ENCODE measurements around the gene MYO15B. TPM values are rescaled to one million over a fixed set of nuclear protein-coding genes. Genes with fewer than 3 reads are reported as not detected.

The MYO15B gene
- total and polyA plus RNA-seq, 2 donors (not counting 3 experiments of a cell fraction or from before 2014, with no cell fraction given) = 10.2 to 87.8 TPM

GRCh38 chr17:75544250-75544649 lies 43.4 kb upstream of the MYO15B start:
- H3K27me3 ChIP-seq (ENCODE audit: control insufficient read depth in 2 of 2, insufficient read depth in 2 of 2, low read length in 2 of 2) = no peaks in the 10 kb centered on the region
- H3K4me1 ChIP-seq (ENCODE audit: control insufficient read depth, extremely low read depth, insufficient read depth, low read length) = no peaks in the 10 kb centered on the region
- H2AFZ ChIP-seq (ENCODE audit: low read depth, low read length) = no peak overlapping the region
- H4K20me1 ChIP-seq (replicated peaks; ENCODE audit: control insufficient read depth, extremely low read depth, insufficient read depth, low read length) = no peaks in the 10 kb centered on the region
- no peak overlapping the region for H3K27ac ChIP-seq (ENCODE audit: insufficient read depth, low read depth, low read length)
- intact Hi-C loops (cut with micrococcal nuclease) (no loop called here), dilution Hi-C loops (cut with MboI; ENCODE audit: extremely low pct_ligation_motif_present, low sequenced_read_pairs) (no loop called here)
- ChIA-PET POLR2A (no interaction called here), CTCF (interaction anchor here (1.5 kb wide), 1 partner anchor 57 kb away, joined by 4 read pairs; no protein-coding TSS in a partner anchor)
- no peaks in the 10 kb centered on the region for H3K9me1 ChIP-seq (replicated peaks; ENCODE audit: control insufficient read depth, extremely low read depth, insufficient read depth, low read length)
- H3K36me3 ChIP-seq (ENCODE audit: control insufficient read depth in 2 of 2, extremely low read depth in 1 of 2, insufficient read depth in 2 of 2, low read length in 2 of 2) = no peaks in the 10 kb centered on the region
- BruUV-seq (replicated peaks) = no TSS peak
- TF ChIP-seq GATA2 (IDR thresholded peaks at IDR 0.05; ENCODE audit: insufficient read depth, insufficient read length, low read depth, low read length) = no peak
- TF ChIP-seq JUN (IDR thresholded peaks at IDR 0.05; ENCODE audit: borderline replicate concordance, insufficient read depth, insufficient read length, low read depth) = no peak
- TF ChIP-seq POLR2AphosphoS5 (IDR thresholded peaks at IDR 0.05; ENCODE audit: insufficient read depth, low read depth, low read length) = no peak
- TF ChIP-seq FOS (IDR thresholded peaks at IDR 0.05; ENCODE audit: borderline replicate concordance, insufficient read depth, low read length) = no peak
- no peak for TF ChIP-seq MYC (IDR thresholded peaks at IDR 0.05; ENCODE audit: low read depth, low read length)
- no peak for TF ChIP-seq EZH2 (IDR thresholded peaks at IDR 0.05; ENCODE audit: borderline replicate concordance, low read depth, low read length, severe bottlenecking)
- TF ChIP-seq MAX (IDR thresholded peaks at IDR 0.05; ENCODE audit: insufficient read depth, insufficient read length) = no peak
- no peak for TF ChIP-seq CTCF (IDR thresholded peaks at IDR 0.05; ENCODE audit: extremely low read depth in 1 of 2, insufficient read depth in 1 of 2, low read depth in 1 of 2, low read length in 2 of 2)
- no peak overlapping the region for H3K4me3 ChIP-seq (replicated peaks in 1 of 3; ENCODE audit: insufficient read depth in 1 of 3, low read depth in 1 of 3, low read length in 3 of 3)
- H3K4me2 ChIP-seq (ENCODE audit: insufficient read depth, low read length) = no peak overlapping the region
- no peaks in the 10 kb centered on the region for H3K79me2 ChIP-seq (ENCODE audit: control insufficient read depth, insufficient read depth, low read length)
- no peaks in the 10 kb centered on the region for H3K9me3 ChIP-seq (replicated peaks; ENCODE audit: control insufficient read depth, insufficient read depth, low read length)
- H3K9ac ChIP-seq (replicated peaks; ENCODE audit: extremely low read depth, insufficient read depth, low read length) = no peak overlapping the region
- no peak for DNase-seq (ENCODE audit: low read depth, low spot score)
- FAIRE-seq = no peak
